Memory B cell (primary cell): Measurements from ENCODE around the gene PTPRN2.
"Not testable (repeated sequence)": the region's sequence is repeated elsewhere in the genome, so short reads cannot be mapped to it uniquely, and the experiment has no call there.

Source experiments
- ATAC-seq: fragments of 150-1000 bp; cut with Tn5 transposase; 2 replicates; pipeline ENCODE4 v1.10.0; 2021; ENCODE audit warnings: low read depth, mild to moderate bottlenecking, moderate library complexity
- DNase-seq, 2 donors: peaks; one replicate each; pipeline ENCODE4 v3.0.0; 2022; ENCODE audit warnings: low spot score in 2 of 2
- H3K27ac Mint-ChIP-seq: one replicate; pipeline ENCODE4 v1.8.0; 2022; ENCODE audit warnings: mild to moderate bottlenecking, moderate library complexity, mixed read lengths
- H3K27me3 Mint-ChIP-seq: one replicate; pipeline ENCODE4 v1.8.0; 2022; ENCODE audit warnings: mixed read lengths
- H3K36me3 Mint-ChIP-seq: one replicate; pipeline ENCODE4 v1.8.0; 2022; ENCODE audit warnings: mild to moderate bottlenecking, mixed read lengths
- H3K4me1 Mint-ChIP-seq: one replicate; pipeline ENCODE4 v1.8.0; 2022; ENCODE audit warnings: mixed read lengths
- H3K4me3 Mint-ChIP-seq: one replicate; pipeline ENCODE4 v1.8.0; 2022; ENCODE audit warnings: mild to moderate bottlenecking, moderate library complexity, mixed read lengths
- H3K9me3 Mint-ChIP-seq: one replicate; pipeline ENCODE4 v1.8.0; 2022; ENCODE audit warnings: mixed read lengths

Gene PTPRN2

GRCh38 chr7:158411232-158411950 lies 176.2 kb downstream of the PTPRN2 start:
- Mint-ChIP-seq H3K27ac (no peak overlapping the region), H3K9me3 (no peaks in the 10 kb centered on the region), H3K4me3 (no peak overlapping the region), H3K27me3 (peaks cover 7% of the 10 kb centered on the region), H3K36me3 (no peaks in the 10 kb centered on the region), H3K4me1 (no peaks in the 10 kb centered on the region)
- DNase-seq, result no peak
- no peak for ATAC-seq

GRCh38 chr7:158410720-158411119 lies 176.9 kb downstream of the PTPRN2 start:
- Mint-ChIP-seq H3K27ac (no peak overlapping the region), H3K9me3 (no peaks in the 10 kb centered on the region), H3K4me3 (no peak overlapping the region), H3K27me3 (peaks cover 7% of the 10 kb centered on the region), H3K36me3 (no peaks in the 10 kb centered on the region), H3K4me1 (no peaks in the 10 kb centered on the region)
- DNase-seq, result no peak
- no peak for ATAC-seq

- Mint-ChIP-seq H3K27me3 (peaks cover 7% of the 10 kb centered on the region), H3K9me3 (no peaks in the 10 kb centered on the region), H3K27ac (no peak overlapping the region), H3K36me3 (no peaks in the 10 kb centered on the region), H3K4me1 (no peaks in the 10 kb centered on the region), H3K4me3 (no peak overlapping the region)
- no peak for DNase-seq
- no peak for ATAC-seq
These were observed 177.8 kb downstream of the PTPRN2 start for GRCh38 chr7:158409816-158410330.

- Mint-ChIP-seq H3K27me3 (peaks cover 7% of the 10 kb centered on the region), H3K4me3 (no peak overlapping the region), H3K27ac (no peak overlapping the region), H3K4me1 (no peaks in the 10 kb centered on the region), H3K36me3 (no peaks in the 10 kb centered on the region), H3K9me3 (no peaks in the 10 kb centered on the region)
- ATAC-seq (no peak), DNase-seq (no peak)
These were observed 178.5 kb downstream of the PTPRN2 start for GRCh38 chr7:158409120-158409519.

GRCh38 chr7:158408318-158408920 lies 179.2 kb downstream of the PTPRN2 start:
- Mint-ChIP-seq H3K4me1 (no peaks in the 10 kb centered on the region), H3K27ac (no peak overlapping the region), H3K4me3 (no peak overlapping the region), H3K27me3 (peaks cover 7% of the 10 kb centered on the region), H3K36me3 (no peaks in the 10 kb centered on the region), H3K9me3 (no peaks in the 10 kb centered on the region)
- ATAC-seq (no peak), DNase-seq (no peak)

- no peak for DNase-seq
- no peak overlapping the region for H3K27ac Mint-ChIP-seq
- H3K4me3 Mint-ChIP-seq, result no peak overlapping the region
- no peaks in the 10 kb centered on the region for H3K4me1 Mint-ChIP-seq
- ATAC-seq, result no peak
- H3K9me3 Mint-ChIP-seq, result no peaks in the 10 kb centered on the region
- H3K27me3 Mint-ChIP-seq, result peaks cover 3% of the 10 kb centered on the region
- no peaks in the 10 kb centered on the region for H3K36me3 Mint-ChIP-seq
These were observed 179.9 kb downstream of the PTPRN2 start for GRCh38 chr7:158407581-158408317.

- H3K4me3 Mint-ChIP-seq, result no peak overlapping the region
- peaks cover 2% of the 10 kb centered on the region for H3K27me3 Mint-ChIP-seq
These were observed 180.8 kb downstream of the PTPRN2 start for GRCh38 chr7:158406801-158407200.

GRCh38 chr7:158406364-158406763 lies 181.3 kb downstream of the PTPRN2 start:
- H3K36me3 Mint-ChIP-seq, result no peaks in the 10 kb centered on the region
- H3K4me1 Mint-ChIP-seq, result no peaks in the 10 kb centered on the region
- no peak overlapping the region for H3K27ac Mint-ChIP-seq
- ATAC-seq, result no peak
- H3K27me3 Mint-ChIP-seq, result peaks cover 2% of the 10 kb centered on the region
- no peak for DNase-seq
- H3K4me3 Mint-ChIP-seq, result no peak overlapping the region
- H3K9me3 Mint-ChIP-seq, result no peaks in the 10 kb centered on the region

More at GRCh38 chr7:158406801-158407200, 180.8 kb downstream of the PTPRN2 start:
- Mint-ChIP-seq H3K9me3 (no peaks in the 10 kb centered on the region), H3K27ac (no peak overlapping the region), H3K4me1 (no peaks in the 10 kb centered on the region), H3K36me3 (no peaks in the 10 kb centered on the region)
- no peak for DNase-seq
- ATAC-seq, result no peak

GRCh38 chr7:158405771-158406170 lies 181.9 kb downstream of the PTPRN2 start:
- not testable (repeated sequence) for H3K4me1 Mint-ChIP-seq, H3K27ac Mint-ChIP-seq, H3K27me3 Mint-ChIP-seq, DNase-seq, H3K9me3 Mint-ChIP-seq, ATAC-seq, H3K36me3 Mint-ChIP-seq, H3K4me3 Mint-ChIP-seq

- H3K27me3 Mint-ChIP-seq, result peaks cover 2% of the 10 kb centered on the region
- DNase-seq (no peak), ATAC-seq (no peak)
- H3K9me3 Mint-ChIP-seq, result no peaks in the 10 kb centered on the region
- no peaks in the 10 kb centered on the region for H3K4me1 Mint-ChIP-seq
- H3K27ac Mint-ChIP-seq, result no peak overlapping the region
- H3K4me3 Mint-ChIP-seq, result no peak overlapping the region
- no peaks in the 10 kb centered on the region for H3K36me3 Mint-ChIP-seq
These were observed 182.3 kb downstream of the PTPRN2 start for GRCh38 chr7:158405324-158405723.

- H3K4me3 Mint-ChIP-seq, result no peak overlapping the region
- no peak for DNase-seq
- H3K27me3 Mint-ChIP-seq, result no peaks in the 10 kb centered on the region
- H3K36me3 Mint-ChIP-seq, result peaks cover 2% of the 10 kb centered on the region
- H3K9me3 Mint-ChIP-seq, result peaks cover 2% of the 10 kb centered on the region
- H3K27ac Mint-ChIP-seq, result no peak overlapping the region
- H3K4me1 Mint-ChIP-seq, result no peaks in the 10 kb centered on the region
- no peak for ATAC-seq
These were observed 183.4 kb downstream of the PTPRN2 start for GRCh38 chr7:158404031-158404761.

GRCh38 chr7:158403013-158403821 lies 184.4 kb downstream of the PTPRN2 start:
- peaks cover 5% of the 10 kb centered on the region for H3K36me3 Mint-ChIP-seq
- H3K27me3 Mint-ChIP-seq, result no peaks in the 10 kb centered on the region
- H3K9me3 Mint-ChIP-seq, result peaks cover 8% of the 10 kb centered on the region
- H3K4me1 Mint-ChIP-seq, result no peaks in the 10 kb centered on the region
- ATAC-seq, result no peak
- no peak overlapping the region for H3K4me3 Mint-ChIP-seq
- no peak for DNase-seq
- H3K27ac Mint-ChIP-seq, result no peak overlapping the region

- no peak overlapping the region for H3K4me3 Mint-ChIP-seq
- H3K9me3 Mint-ChIP-seq, result peaks cover 8% of the 10 kb centered on the region
- ATAC-seq (no peak), DNase-seq (no peak)
- no peak overlapping the region for H3K27ac Mint-ChIP-seq
- H3K27me3 Mint-ChIP-seq, result no peaks in the 10 kb centered on the region
- peaks cover 5% of the 10 kb centered on the region for H3K36me3 Mint-ChIP-seq
- no peaks in the 10 kb centered on the region for H3K4me1 Mint-ChIP-seq
These were observed 185.2 kb downstream of the PTPRN2 start for GRCh38 chr7:158402471-158402870.
